ENCODE results near the gene CAB39. TPM values are rescaled to one million over a fixed set of nuclear protein-coding genes. Genes with fewer than 3 reads are reported as not detected.

Gene CAB39
- total RNA-seq, 1 experiment from 2014 or later = 40.4 TPM

DNA sequence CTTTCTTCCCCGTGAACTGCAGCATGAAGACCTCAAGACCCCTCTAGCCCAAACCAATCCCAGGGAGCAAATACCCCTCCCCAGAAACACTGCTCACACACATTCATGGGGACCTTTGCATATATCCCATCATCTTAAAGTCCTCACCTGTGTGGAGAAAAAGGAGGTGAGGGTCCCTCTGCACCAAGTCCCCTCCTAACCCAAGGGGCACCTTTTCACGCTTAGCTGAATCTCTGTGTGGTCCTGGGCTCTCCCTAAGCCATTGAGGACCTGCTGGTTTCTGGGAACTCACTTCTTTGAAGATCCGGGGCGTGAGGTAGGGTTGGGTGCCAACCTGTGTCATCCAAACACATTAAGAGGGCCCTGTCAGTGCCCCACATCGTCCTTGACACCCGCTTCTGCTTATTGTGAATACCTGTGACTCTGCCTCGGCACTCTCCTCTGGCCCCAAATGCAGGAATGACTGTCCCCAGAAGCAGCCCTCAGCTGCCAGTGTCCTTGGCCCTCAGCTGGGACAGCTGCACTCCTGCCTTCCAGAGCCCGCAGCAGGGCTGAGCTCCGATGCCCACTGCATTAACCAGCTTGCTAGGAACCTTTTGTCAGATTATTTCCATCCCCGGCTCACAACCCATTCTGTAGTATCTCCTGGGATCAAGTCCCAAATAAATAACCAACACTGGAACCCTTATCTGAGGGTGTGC, 110.8 kb downstream of the CAB39 start:
- Histone ChIP-seq H3K4me1 (no peaks in the 10 kb centered on the region), H3K4me3 (ENCODE audit: low read depth, low read length) (no peak overlapping the region), H3K36me3 (ENCODE audit: control insufficient read depth, insufficient read depth, low read length) (no peaks in the 10 kb centered on the region), H3K27me3 (replicated peaks; ENCODE audit: control insufficient read depth, insufficient read depth, low read length) (no peaks in the 10 kb centered on the region; the same call in 1 of the 2 replicates), H3K9me3 (no peaks in the 10 kb centered on the region)
- ChIA-PET CTCF (interaction anchor here (0.5 to 1.5 kb wide), 4 partner anchors 79 to 494 kb away, joined by 3 to 8 read pairs (median 8); no protein-coding TSS in a partner anchor), POLR2A (no interaction called here)
- no TSS peak for BruUV-seq (replicated peaks)
- TF ChIP-seq, protein P1, sequence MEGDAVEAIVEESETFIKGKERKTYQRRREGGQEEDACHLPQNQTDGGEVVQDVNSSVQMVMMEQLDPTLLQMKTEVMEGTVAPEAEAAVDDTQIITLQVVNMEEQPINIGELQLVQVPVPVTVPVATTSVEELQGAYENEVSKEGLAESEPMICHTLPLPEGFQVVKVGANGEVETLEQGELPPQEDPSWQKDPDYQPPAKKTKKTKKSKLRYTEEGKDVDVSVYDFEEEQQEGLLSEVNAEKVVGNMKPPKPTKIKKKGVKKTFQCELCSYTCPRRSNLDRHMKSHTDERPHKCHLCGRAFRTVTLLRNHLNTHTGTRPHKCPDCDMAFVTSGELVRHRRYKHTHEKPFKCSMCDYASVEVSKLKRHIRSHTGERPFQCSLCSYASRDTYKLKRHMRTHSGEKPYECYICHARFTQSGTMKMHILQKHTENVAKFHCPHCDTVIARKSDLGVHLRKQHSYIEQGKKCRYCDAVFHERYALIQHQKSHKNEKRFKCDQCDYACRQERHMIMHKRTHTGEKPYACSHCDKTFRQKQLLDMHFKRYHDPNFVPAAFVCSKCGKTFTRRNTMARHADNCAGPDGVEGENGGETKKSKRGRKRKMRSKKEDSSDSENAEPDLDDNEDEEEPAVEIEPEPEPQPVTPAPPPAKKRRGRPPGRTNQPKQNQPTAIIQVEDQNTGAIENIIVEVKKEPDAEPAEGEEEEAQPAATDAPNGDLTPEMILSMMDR (IDR thresholded peaks at IDR 0.05; ENCODE audit: insufficient read depth in 1 of 2, low read depth in 1 of 2, low read length in 1 of 2, severe bottlenecking in 1 of 2, unreplicated experiment in 1 of 2) = no peak
- H3K4me3 Mint-ChIP-seq (ENCODE audit: unreplicated experiment) = no peak overlapping the region
- H3K27ac Mint-ChIP-seq (ENCODE audit: unreplicated experiment) = no peak overlapping the region
- intact Hi-C loops (cut with micrococcal nuclease; ENCODE audit: unreplicated experiment) = no loop called here
- DNase-seq = no peak
- no peaks in the 10 kb centered on the region for H3K27me3 Mint-ChIP-seq (ENCODE audit: insufficient read depth, unreplicated experiment)
- no peaks in the 10 kb centered on the region for H3K4me1 Mint-ChIP-seq (ENCODE audit: low read depth, unreplicated experiment)
- H3K36me3 Mint-ChIP-seq (ENCODE audit: insufficient read depth, unreplicated experiment) = no peaks in the 10 kb centered on the region
- no peaks in the 10 kb centered on the region for H3K9me3 Mint-ChIP-seq (ENCODE audit: unreplicated experiment)

DNA sequence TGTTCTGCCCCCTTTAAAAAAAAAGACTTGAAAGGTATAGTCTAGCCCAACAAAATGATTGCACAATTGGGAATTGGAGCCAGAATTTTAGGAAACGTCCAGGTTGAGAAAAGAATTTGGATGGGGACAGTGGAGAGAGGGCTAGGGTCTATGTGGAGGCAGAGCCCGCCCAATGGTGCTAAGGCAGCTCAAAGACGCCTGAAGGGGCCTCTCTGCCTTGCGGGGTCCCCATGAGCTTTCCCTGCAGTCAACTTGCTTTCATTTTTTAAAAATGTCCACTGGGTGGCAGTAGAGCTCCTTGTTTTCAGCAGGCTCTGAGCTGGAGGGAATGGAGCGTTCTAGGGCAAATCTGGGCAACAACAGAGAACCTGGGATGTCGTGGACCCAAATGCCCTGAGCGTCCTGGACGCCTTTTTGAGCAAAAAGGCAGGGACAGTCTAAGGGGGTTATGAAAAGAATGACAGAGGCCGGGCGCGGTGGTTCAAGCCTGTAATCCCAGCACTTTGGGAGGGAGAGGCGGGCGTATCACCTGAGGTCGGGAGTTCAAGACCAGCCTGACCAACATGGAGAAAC, 111.8 kb downstream of the CAB39 start:
- Mint-ChIP-seq H3K27ac (ENCODE audit: unreplicated experiment) (no peak overlapping the region), H3K36me3 (ENCODE audit: insufficient read depth, unreplicated experiment) (no peaks in the 10 kb centered on the region), H3K4me1 (ENCODE audit: low read depth, unreplicated experiment) (no peaks in the 10 kb centered on the region), H3K9me3 (ENCODE audit: unreplicated experiment) (no peaks in the 10 kb centered on the region), H3K27me3 (ENCODE audit: insufficient read depth, unreplicated experiment) (no peaks in the 10 kb centered on the region), H3K4me3 (ENCODE audit: unreplicated experiment) (no peak overlapping the region)
- Histone ChIP-seq H3K9me3 (no peaks in the 10 kb centered on the region), H3K4me3 (ENCODE audit: low read depth, low read length) (no peak overlapping the region), H3K27me3 (replicated peaks; ENCODE audit: control insufficient read depth, insufficient read depth, low read length) (no peaks in the 10 kb centered on the region), H3K36me3 (ENCODE audit: control insufficient read depth, insufficient read depth, low read length) (no peaks in the 10 kb centered on the region), H3K4me1 (no peaks in the 10 kb centered on the region)
- intact Hi-C loops (cut with micrococcal nuclease; ENCODE audit: unreplicated experiment) = loop anchor here (1.0 to 2.0 kb wide), 5 partner anchors 46 to 226 kb away; no protein-coding TSS in a partner anchor
- peak; percentile 72 to 77 for DNase-seq
- CTCF ChIA-PET = interaction anchor here (0.6 to 1.5 kb wide), 14 partner anchors 15 to 368 kb away, joined by 3 to 25 read pairs (median 4); partner anchors contain the start of gene ITM2C
- TF ChIP-seq, protein P1 (IDR thresholded peaks at IDR 0.05; ENCODE audit: insufficient read depth in 1 of 2, low read depth in 1 of 2, low read length in 1 of 2, severe bottlenecking in 1 of 2, unreplicated experiment in 1 of 2) = peak; percentile 51 to 60
- BruUV-seq (replicated peaks) = no TSS peak
- POLR2A ChIA-PET = interaction anchor here (0.6 to 1.0 kb wide), 3 partner anchors 163 to 903 kb away, joined by 3 read pairs; no protein-coding TSS in a partner anchor

DNA sequence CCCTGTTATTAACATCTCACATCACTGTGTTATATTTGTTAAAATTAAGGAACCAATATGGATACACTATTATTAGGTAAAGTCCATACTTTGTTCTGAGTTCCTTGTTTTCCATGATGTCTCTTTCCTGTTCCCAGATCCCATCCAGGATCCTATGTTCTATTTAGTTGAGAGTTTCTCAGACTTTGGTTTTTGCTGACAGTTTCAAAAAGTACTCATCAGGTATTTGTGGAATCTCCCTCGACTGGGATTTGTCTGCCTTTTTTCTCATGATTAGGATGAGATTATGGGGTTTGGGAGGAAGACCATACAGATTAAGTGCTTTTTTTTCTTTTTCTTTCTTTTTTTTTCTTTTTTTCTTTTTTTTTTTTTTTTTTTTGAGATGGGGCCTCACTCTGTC, 112.7 kb downstream of the CAB39 start:
- Histone ChIP-seq H3K9me3 (no peaks in the 10 kb centered on the region), H3K36me3 (ENCODE audit: control insufficient read depth, insufficient read depth, low read length) (no peaks in the 10 kb centered on the region), H3K4me1 (no peaks in the 10 kb centered on the region), H3K27me3 (replicated peaks; ENCODE audit: control insufficient read depth, insufficient read depth, low read length) (no peaks in the 10 kb centered on the region), H3K4me3 (ENCODE audit: low read depth, low read length) (no peak overlapping the region)
- intact Hi-C loops (cut with micrococcal nuclease; ENCODE audit: unreplicated experiment) = loop anchor here (2.0 kb wide), 2 partner anchors 45 to 77 kb away; no protein-coding TSS in a partner anchor
- no peaks in the 10 kb centered on the region for H3K27me3 Mint-ChIP-seq (ENCODE audit: insufficient read depth, unreplicated experiment)
- H3K4me1 Mint-ChIP-seq (ENCODE audit: low read depth, unreplicated experiment) = no peaks in the 10 kb centered on the region
- H3K36me3 Mint-ChIP-seq (ENCODE audit: insufficient read depth, unreplicated experiment) = no peaks in the 10 kb centered on the region
- CTCF ChIA-PET = interaction anchor here (0.7 kb wide), 1 partner anchor 127 kb away, joined by 5 read pairs; no protein-coding TSS in a partner anchor
- H3K27ac Mint-ChIP-seq (ENCODE audit: unreplicated experiment) = no peak overlapping the region
- TF ChIP-seq, protein P1 (IDR thresholded peaks at IDR 0.05; ENCODE audit: insufficient read depth in 1 of 2, low read depth in 1 of 2, low read length in 1 of 2, severe bottlenecking in 1 of 2, unreplicated experiment in 1 of 2) = no peak
- DNase-seq = no peak
- no peak overlapping the region for H3K4me3 Mint-ChIP-seq (ENCODE audit: unreplicated experiment)
- no TSS peak for BruUV-seq (replicated peaks)
- no peaks in the 10 kb centered on the region for H3K9me3 Mint-ChIP-seq (ENCODE audit: unreplicated experiment)
- POLR2A ChIA-PET = no interaction called here

Measured in Caco-2 (cell line).